HG03565 (cell line): ENCODE data around the gene COL18A1.

Experiments
- ATAC-seq: cut with Tn5 transposase; IDR thresholded peaks from one replicate; pipeline ENCODE4 v1.9.1; 2021; ENCODE audit warnings: mild to moderate bottlenecking, moderate library complexity; ENCODE audit not compliant: unreplicated experiment

Gene COL18A1

GRCh38 chr21:45451771-45452182 lies 46.8 kb downstream of the COL18A1 start:
- ATAC-seq = no peak

DNA sequence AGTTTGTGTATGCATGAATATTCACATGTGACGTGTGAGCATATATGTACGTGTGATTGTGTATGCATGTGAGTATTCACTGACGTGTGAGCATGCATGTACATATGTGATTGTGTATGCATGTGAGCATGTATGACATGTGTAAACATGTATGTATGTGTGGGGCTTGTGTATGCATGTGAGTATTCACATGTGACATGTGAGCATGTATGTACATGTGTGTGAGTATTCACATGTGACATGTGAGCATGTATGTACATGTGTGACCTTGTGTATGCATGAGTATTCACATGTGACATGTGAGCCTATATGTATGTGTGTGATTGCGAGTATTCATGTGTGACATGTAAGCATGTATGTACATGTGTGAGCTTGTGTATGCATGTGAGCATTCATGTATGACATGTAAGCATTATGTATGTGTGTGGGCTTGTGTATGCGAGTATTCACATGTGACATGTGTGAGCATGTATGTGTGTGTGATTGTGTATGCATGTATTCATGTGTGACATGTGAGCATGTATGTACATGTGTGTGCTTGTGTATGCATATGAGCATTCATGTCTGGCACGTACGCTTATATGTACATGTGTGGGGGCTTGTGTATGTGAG lies 47.8 kb downstream of the COL18A1 start:
- ATAC-seq = no peak

GRCh38 chr21:45453308-45453950 lies 48.5 kb downstream of the COL18A1 start:
- no peak for ATAC-seq

- no peak for ATAC-seq
Observed at GRCh38 chr21:45454060-45454925, 49.3 kb downstream of the COL18A1 start.

DNA sequence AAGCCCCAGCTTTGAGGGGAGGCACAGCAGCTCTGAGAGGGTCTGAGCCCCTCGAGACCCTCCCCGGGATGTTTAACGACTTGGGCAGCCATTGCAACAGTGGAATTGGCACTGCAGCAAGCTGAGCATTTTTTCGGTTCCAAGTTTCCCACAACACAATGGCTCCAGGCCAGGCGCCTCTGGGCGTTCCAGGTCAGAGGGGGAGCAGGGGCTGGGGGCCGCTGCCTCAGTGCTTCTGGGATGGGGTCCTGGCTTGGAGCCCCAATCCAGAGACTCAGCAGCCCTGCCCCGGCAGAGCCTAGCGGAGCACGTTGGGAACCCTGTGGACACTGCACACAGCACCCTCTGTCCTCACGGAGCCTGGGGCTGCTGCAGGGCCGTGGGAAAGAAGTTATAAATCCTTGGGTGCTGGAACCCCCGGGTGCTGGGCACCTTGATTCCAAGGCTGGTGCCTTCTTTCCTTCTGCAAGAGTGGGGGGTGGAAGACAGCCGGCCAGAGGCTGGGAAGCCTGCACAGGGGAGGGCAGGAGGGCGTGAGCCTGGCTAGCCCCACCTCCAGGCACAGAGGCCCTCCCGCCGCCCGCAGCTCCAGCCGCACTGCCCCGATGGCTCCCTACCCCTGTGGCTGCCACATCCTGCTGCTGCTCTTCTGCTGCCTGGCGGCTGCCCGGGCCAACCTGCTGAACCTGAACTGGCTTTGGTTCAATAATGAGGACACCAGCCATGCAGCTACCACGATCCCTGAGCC lies 50.1 kb downstream of the COL18A1 start:
- no peak for ATAC-seq

- ATAC-seq = no peak
Observed at GRCh38 chr21:45455674-45456583, 51.0 kb downstream of the COL18A1 start.

DNA sequence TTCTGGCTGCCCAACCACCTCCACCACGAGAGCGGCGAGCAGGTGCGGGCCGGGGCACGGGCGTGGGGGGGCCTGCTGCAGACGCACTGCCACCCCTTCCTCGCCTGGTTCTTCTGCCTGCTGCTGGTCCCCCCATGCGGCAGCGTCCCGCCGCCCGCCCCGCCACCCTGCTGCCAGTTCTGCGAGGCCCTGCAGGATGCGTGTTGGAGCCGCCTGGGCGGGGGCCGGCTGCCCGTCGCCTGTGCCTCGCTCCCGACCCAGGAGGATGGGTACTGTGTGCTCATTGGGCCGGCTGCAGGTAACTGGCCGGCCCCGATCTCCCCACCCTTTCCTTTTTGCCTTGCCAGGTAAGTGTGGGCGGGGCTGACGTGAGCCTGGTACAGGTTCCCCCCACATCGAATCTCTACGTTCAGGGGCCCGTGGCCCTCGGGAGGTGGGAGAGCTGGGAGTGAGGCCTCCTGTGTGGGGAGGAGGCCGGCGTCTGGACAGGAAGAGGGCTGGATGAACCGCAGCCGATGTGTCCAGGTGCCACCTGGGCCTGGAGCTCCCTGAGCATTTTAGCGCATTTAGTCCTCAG lies 51.7 kb downstream of the COL18A1 start:
- ATAC-seq = no peak

DNA sequence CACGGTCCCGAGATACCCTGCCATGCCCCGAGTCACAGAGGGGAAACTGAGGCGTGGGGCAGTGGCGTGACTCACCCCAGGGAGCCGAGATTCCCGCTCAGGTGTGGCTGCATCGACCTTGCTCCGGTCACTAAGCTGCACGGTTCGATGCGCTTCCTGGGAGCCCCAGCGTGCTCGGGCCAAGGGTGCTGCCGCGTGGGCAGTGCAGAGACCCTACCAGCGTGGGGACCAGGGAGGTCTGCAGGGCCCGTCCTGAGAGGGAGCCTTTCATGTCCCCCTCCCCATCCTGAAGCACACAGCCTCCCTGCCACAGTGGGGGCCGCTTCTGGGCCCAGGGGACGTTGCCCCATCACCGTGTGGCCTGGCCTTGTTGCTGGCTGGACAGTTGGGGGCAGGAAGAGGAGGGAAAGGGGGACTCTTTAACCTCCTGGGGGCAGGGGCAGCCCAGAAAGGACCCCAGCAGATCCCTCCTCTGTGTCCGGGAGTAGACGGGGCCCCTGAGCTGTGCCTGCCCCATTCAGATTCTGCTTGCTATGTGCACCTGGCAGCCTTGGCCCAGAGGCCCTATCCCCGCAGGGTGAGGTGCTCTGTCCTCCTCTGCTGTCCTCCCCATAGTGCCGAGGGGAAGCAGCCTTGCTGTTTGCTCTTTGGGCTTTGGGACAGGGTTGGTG lies 52.3 kb downstream of the COL18A1 start:
- ATAC-seq = no peak

DNA sequence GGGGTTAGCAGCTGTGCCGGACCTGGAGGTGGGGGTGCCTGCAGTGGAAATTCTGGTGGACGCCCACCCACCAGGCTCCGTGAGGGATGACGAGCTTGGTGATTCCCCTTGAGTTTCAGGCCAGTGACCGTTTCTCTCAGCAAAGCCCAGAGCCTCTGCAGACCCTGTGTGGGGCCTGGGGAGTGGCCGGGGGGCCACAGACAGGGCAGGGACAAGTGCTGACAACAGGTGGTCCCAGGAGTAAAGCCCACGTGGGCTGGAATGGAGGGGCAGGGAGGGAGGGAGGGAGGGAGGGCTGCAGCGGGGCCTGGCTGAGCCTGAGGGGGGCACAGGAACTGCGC lies 52.8 kb downstream of the COL18A1 start:
- ATAC-seq = no peak

GRCh38 chr21:45458281-45459170 lies 53.6 kb downstream of the COL18A1 start:
- no peak for ATAC-seq

GRCh38 chr21:45459171-45460010 lies 54.4 kb downstream of the COL18A1 start:
- no peak for ATAC-seq

DNA sequence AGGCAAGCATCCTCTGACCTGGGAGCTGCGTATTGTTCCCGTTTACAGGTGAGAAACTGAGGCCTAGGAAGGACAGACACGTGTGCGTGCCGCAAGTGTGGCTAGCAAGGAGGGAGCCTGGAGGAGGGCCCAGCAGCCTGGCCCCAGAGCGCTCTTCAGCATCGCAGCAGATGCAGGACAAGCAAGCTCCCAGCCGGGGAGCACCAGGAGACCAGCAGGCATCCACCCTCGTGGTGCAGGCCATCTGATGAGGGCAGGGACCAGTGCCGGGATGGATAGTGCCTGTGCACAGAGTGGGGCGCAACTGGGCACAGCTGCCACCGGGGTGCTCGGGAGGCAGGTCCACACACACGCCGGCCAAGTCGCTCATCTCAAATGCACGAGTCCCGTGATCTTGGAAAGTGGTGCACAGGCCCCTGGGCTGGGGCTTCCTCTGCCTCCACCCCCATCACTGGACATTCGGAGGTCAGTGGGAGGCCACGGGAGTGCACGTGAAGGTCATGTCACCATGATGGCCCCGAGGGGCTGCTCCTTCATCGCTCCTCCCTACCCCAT lies 55.1 kb downstream of the COL18A1 start:
- ATAC-seq = no peak

DNA sequence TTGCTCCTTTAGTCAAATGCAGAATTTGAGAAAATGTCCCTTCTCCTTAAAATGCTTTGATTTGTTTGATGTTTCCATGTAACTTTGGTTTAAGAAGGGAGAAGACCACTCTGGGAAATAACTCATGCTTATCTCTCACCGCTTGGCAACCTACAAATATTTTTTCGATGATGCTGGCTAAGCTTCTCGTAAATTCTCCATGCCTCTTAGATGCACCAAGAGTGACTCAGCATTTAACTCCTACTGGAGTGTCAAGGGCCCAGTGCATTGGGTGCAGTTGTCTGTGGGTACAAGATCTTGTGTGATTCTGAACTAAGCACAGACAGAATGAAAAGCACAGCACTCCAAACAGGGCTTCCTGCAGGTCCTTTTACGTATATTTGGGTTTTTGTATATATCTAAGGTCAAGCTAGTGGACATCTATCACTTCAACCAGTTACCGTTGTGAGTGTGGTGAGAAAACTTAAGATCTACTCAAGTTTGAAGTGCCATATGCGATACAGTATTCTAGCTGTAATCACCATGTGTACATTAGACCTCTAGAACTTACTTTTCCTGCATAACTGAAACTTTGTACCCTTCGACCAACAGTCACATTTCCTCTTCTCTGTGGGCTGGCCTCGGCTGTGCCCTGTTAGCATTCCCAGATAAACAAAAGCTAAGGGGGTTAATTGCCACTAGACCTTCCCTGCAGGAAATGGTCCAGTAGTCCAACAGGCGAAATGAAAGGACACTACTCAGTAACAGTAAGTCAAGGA lies 55.8 kb downstream of the COL18A1 start:
- ATAC-seq = no peak

- ATAC-seq = no peak
Observed at GRCh38 chr21:45461369-45461750, 56.4 kb downstream of the COL18A1 start.

GRCh38 chr21:45461806-45462341 lies 56.9 kb downstream of the COL18A1 start:
- ATAC-seq = no peak

DNA sequence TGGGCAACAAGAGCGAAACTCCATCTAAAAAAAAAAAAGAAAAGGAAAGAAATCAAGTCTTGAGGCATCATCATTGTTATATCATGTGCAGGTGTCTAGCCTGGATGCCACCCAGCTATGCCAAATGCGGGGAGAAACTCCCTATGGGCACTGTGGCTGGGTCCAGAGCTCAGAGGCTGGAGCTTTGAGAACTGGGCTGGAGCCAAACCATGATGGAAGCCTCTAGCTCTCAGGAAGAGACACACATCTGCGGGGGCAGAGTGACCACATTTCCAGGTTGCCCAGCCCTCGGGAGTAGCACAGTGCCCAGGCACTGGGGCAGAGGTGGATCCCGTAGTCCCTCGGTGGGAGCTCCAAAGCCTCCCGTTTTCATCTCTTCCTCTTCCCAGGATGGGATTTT lies 58.9 kb downstream of the COL18A1 start:
- no peak for ATAC-seq
